GM18505 (cell line): ENCODE measurements around the gene ZFPM1.
"Not testable (repeated sequence)": the region's sequence is repeated elsewhere in the genome, so short reads cannot be mapped to it uniquely, and the experiment has no call there.

Experiments
- ATAC-seq: cut with Tn5 transposase; IDR thresholded peaks from one replicate; pipeline ENCODE4 v1.9.1; 2021; ENCODE audit not compliant: unreplicated experiment
- POLR2A ChIP-seq: IDR thresholded peaks from 4 replicates; pipeline ENCODE4 v1.6.1; 2011; ENCODE audit warnings: borderline replicate concordance; ENCODE audit not compliant: insufficient read depth, insufficient read length; ENCODE audit errors: extremely low read depth

Gene ZFPM1

GRCh38 chr16:88516601-88517061 is 63.6 kb downstream of the ZFPM1 start:
- TF ChIP-seq POLR2A = no peak
- no peak for ATAC-seq

GRCh38 chr16:88517208-88517774 is 64.2 kb downstream of the ZFPM1 start:
- not testable (repeated sequence) for ATAC-seq

DNA sequence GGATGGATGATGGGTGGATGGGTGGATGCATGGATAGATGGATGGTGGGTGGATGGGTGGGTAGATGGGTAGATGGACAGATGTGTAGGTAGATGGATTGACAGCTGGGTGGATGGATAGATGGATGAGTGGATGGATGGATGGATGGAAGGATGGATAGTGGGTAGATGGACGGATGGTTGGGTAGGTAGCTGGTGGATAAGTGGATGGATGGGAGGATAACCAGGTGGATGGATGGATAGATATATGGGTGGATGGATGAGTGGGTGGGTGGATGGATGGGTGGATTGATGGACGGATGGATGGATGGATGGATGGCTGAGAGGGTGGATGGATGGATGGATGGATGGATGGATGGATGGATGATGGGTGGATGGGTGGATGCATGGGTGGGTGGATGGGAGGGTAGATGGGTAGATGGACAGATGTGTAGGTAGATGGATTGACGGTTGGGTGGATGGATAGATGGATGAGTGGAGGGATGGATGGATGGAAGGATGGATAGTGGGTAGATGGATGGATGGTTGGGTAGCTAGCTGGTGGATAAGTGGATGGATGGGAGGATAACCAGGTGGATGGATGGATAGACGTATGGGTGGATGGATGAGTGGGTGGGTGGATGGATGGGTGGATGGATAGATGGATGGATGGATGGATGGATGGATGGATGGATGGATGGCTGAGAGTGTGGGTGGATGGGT is 65.5 kb downstream of the ZFPM1 start:
- not testable (repeated sequence) for ATAC-seq

DNA sequence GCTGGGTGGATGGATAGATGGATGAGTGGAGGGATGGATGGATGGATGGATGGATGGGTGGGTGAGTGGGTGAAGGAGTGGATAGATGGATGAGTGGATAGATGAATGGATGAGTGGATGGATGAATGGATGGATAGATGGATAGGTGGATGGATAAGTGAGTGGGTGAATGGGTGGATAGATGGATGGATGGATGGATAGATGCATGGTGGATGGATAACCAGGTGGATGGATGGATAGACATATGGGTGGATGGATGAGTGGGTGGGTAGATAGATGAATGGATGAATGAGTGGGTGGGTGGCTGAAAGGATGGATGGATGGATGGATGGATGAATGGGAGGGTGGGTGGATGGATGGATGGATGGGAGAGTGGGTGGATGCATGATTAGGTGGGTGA is 66.2 kb downstream of the ZFPM1 start:
- ATAC-seq = no peak
- TF ChIP-seq POLR2A = no peak

- no peak for TF ChIP-seq POLR2A
- ATAC-seq = no peak
These were observed 67.0 kb downstream of the ZFPM1 start for GRCh38 chr16:88519938-88520653.

DNA sequence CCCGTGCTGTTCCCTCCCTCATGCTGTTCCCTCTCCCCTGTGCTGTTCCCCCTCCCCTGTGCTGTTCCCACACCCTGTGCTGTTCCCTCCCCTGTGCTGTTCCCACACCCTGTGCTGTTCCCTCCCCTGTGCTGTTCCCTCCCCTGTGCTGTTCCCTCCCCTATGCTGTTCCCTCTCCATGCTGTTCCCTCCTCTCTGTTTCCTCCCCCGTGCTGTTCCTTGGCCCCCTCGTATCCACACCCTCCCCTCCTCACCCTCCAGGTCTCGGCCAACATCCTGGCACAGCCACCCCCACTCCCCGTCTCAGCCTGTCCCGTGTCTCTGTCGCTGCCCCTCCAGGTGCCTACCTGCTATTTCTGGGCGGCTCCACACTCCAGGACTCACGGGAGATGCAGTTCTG is 68.6 kb downstream of the ZFPM1 start:
- ATAC-seq = no peak
- TF ChIP-seq POLR2A = no peak

- no peak for TF ChIP-seq POLR2A
- no peak for ATAC-seq
These were observed 69.3 kb downstream of the ZFPM1 start for GRCh38 chr16:88522276-88522949.

- no peak for ATAC-seq
- TF ChIP-seq POLR2A = no peak
These were observed 70.5 kb downstream of the ZFPM1 start for GRCh38 chr16:88523309-88524161.

DNA sequence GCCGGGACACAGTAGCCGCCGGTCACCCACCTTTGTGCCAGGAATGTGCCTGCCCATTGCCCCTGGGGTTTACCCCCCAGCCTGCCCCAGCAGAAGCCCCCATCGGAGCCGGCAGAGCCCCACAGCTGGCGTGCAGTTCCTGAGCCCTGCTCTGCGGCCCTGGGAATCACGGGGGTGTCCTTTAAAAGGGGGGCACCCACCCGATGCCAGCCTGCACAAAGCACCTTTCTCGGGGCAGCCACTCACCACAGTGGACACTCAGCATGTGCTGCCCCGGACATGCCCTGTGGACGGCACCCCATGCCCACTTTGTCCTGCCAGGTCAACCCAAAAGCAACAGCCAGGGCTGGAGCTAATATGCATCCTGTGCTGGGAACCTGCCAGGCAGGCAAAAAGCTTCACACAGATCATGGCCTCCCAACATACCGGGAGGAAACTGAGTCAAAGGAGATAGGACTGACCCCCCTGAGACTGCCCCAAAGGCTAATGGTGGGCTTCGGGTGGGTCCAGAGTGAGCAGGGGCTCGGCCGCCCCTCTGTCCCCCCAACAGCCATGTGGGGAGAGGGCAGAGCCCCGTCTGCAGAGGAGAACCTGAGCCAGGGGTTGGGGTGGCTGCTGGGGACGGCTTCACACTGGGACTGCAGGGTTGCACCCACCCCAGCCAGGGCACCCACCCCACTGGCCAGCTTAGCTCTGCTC is 71.3 kb downstream of the ZFPM1 start:
- no peak for ATAC-seq
- TF ChIP-seq POLR2A = no peak

GRCh38 chr16:88524973-88525662 is 72.0 kb downstream of the ZFPM1 start:
- no peak for TF ChIP-seq POLR2A
- ATAC-seq = no peak

DNA sequence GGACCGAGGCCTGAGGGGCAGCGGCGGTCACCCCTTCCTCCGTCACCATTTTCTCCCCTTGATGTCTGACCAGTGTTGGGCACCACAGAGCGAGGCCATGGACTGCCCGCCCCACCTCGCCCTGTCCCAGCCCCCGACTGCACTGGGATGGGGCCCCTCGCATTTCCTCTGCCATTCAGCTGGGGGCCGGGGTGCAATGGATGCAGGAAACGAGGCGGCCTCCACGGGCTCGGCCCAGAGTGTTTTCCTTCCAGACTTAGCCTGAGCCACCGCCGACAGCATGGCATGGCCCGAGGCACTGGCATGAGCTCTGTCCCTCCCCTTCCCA is 72.5 kb downstream of the ZFPM1 start:
- no peak for TF ChIP-seq POLR2A
- no peak for ATAC-seq

DNA sequence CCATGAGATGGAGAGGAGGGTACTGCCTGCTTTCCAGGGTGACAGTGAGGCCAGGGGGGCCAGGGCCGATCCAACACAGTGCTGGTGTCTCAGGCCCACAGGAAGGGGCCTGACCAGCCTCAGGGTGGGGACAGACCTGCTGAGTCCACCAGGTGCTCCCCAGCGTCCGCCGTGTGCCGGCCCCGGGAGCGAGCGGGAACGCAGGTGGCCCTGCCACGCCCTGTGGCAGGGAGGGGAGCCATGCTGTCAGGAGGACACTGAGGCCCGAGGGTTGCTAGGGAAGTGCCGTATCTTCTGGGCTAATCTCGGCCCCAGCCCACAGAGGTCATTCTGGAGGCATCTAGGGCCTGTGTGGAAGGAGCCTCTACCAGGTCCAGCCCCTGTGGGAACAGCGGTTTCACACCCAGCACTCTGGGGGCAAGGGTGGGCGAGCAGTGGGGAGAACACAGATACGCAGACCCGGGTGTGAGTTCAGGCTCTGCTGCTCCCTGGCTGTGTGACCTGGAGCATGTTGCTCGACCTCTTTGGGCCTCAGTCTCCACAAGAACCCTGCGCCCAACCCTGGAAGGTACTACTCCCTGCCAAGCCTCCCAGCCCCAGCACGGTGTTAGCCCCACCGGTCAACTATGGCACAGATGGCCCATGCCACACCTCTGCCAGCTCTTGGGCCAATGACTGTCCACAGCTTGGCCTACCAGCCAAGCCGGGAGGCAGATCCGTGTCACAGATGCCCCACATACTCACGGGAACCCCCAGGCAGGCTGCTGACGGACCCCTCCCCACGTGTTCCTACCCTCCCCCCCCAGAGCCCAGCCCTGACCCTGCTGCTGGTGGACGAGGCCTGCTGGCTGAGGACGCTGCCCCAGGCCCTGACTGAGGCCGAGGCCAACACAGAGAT is 73.2 kb downstream of the ZFPM1 start:
- ATAC-seq = no peak
- TF ChIP-seq POLR2A = no peak

GRCh38 chr16:88526906-88527185 is 73.8 kb downstream of the ZFPM1 start:
- no peak for ATAC-seq
- TF ChIP-seq POLR2A = no peak
